Fibroblast of skin of right biceps (primary cell): ENCODE measurements around the gene ASTN1.

ENCODE experiments used
- DNase-seq: peaks from one replicate; pipeline ENCODE4 v3.0.0-alpha.2; 2013

The ASTN1 gene

DNA sequence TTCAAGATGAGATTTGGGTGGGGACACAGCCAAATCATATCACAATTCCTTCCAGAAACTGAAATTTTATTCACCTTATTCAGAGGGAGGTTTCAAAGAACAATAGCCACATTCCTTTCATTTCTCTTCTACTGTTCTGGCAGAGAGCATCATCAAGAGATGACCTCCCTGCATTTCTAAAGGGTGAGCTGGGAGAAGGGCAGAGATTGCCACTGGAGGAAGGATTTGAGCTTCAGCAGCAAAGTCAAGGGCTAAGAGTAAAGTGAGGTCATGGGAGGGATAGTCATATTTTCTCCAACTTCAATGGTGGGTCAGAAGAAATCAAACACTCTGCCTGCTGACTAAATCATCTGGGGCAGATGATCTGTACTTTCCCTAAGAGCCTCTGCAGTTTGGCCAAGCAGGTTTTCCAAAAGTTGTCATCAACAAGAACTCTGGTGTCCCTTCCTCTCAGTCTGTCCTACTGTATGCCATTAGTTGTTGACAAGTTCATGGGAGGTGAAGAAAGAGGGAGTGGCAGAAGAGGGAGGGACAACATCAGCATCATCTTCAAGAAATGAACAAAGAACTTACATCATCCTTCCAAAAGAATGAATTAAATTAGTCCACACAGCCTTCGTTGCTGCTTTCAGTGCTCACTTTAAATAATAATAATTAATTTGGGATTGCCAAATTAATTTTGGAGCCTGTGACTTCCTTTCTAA lies 298.3 kb downstream of the ASTN1 start:
- DNase-seq: peak; percentile 65

DNA sequence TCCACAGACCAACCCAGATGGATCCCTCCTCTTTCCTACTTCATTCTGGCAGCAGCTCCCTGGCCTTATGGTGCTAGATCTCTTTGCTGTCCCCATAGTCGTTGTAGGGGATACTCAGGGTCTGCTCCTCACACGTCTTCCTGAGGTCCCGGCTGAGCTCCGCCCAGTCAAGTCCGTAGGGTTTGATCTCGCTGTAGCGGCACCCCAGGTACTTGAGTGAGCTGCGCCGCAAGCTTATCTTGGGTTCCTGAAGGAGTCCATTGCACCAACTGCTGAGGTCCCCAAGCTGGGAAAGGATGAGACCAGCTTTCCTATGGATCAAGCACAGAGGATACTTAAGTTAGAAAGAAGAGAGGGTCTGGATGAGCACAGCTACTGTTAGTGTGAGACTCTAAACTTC lies 300.3 kb downstream of the ASTN1 start:
- DNase-seq: no peak

DNA sequence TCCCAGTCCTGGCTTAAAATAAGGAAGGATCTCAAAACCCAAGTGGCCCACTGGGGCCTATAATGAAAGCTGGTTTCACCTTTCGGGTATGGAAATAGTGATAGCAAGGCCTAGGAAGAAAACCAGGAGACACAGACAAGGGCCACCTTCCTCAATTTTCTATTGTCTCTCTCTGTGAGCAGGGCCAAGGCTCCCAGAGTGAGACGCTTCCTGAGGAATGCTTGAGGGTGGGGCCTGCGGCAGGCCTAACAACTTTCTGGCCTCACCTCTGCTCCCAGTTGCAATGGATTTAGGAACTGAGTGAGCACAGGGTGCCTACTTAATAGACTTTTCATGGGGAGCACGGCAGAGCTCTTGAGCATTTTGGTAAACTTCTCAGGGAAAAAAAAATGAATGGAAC lies 300.9 kb downstream of the ASTN1 start:
- DNase-seq: no peak

DNA sequence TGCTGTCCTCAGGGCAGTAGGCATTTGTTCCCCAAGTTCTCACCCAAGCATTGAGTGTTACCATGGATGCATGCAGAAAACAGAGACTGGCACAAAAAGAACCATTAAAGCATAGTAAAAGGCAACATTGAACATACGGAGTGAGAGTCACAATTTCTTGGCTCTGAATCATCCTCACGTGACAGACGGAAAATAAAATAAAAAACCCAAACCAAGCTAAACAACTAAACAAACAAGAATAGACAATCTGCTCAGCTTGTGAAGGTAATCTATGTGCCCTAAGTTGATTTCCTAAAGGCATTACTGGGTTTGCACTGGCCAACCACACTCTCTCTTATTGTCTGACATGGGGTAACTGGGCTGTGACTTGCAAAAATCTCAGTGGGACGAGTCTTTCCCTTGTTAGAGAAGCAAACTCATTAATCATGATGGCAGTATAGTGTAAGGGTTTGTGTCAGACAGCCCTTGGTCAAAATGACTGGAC lies 306.0 kb downstream of the ASTN1 start:
- DNase-seq: no peak

DNA sequence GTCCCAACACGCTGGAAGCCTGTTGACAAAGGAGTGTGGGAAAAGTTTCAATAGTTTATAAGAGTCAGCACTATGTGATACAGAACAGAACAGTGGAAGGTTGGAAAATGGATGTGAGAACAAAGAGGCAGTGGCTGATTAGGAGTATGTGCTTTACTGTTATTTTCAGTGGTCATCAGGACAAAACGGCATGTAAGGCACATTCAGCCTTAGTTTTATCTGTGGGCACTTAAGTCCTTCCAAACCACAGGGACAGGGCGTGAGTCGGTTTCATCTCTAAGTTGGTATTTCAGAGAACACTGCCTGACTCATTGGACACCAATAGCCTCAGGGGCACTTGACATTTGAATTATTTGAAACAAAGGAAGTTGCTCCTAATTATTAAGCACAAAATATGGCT lies 306.9 kb downstream of the ASTN1 start:
- DNase-seq: no peak

DNA sequence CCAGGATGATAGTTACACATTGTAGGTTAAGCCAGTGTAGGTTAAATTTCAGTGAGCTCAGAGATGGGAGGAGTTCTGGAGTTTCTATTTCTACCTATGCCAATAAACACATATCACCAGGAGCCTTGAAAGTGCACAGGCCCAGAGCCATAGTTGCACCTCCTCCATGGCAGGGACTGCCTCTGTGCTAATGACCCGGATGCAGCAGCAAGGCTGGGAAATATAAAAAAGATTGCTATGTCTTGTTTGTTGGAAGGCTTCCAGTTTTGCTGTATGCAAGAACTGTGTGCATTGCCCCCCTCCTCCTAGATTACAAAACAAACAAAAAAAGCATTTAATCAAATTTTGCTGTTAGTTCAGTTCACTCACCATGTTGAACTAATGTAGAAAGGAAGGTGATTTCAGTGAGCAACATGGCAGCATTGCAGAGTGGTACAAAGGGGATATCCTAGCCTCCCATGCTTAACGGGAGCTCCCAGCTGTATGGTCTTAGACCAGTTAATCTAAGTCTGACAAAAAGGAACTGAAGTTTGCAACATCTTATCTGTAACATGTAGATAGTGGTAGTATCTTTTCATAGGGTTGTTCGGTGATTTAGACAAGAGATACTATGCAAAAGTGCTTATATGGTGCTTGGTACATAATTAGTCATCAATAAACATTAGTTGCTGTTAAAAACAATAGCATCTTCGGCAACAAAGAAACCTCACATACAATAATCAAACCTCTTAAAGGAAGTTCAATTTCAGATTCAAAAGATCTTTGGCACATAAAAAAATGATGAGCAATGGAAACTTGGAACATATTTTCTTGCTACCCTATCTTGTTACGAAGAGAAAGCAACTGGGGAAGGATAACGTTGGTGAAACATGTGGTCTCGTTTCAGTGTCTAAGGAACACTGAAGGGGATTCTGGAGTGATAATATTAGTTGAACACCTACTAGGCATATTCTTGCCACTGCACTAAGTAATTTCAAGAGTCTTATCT lies 309.5 kb downstream of the ASTN1 start:
- DNase-seq: no peak

DNA sequence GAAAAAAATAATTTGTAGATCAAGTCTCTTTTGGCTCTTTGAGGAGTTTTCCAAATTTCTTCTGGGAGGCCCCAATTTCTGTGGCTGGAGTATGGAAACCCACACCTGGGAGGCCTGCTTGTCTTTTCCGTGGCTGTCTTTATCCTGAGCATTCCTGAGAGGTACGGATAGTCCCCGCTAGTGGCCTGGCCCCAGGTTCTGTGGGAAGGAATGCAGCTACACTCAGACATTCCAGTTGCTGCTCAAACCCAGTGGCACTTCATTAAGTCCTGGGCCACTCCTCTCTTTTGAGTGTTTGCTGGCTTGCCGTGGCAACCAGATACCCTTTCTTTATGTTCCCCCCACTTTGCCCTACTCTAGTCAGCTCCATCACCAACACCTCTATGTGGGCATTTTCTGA lies 310.4 kb downstream of the ASTN1 start:
- no peak for DNase-seq

DNA sequence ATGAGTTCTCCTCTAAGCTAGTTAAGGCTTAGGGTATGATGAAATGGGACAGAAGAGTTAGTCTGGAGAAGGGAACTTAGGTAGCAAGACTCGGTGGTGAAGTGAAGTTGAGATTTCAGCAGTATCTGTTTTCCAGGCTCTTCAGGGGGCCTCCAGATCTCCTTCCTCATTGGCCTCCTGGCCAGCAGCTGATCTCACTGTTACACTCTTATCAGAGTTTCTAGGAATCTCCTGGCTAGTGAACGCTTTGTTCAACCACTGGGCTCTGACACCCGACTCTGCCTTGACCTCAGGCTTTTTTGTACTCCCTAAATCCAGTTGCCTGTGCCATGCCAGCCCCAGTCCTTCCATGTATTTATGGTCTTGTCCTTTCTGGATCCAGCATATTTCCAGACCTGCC lies 311.0 kb downstream of the ASTN1 start:
- no peak for DNase-seq

DNA sequence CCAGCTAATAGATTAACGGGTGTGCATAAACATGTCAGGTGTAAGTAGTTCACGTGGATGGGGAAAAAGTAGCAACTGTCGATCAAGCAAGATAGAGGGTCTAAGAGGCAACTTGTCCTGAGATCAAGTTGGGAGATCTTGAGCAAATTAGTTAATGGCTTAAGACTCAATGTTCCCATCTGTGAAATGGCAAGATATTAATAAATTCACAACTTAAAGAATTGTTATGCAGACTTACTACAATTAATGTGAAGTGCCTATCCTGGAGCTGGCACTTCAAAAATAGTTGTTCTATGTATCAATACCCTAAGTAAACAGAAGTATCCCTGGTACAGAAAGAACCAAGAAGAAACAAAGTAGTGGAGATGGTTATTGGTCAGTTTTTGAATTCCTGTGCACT lies 312.4 kb downstream of the ASTN1 start:
- DNase-seq: no peak

DNA sequence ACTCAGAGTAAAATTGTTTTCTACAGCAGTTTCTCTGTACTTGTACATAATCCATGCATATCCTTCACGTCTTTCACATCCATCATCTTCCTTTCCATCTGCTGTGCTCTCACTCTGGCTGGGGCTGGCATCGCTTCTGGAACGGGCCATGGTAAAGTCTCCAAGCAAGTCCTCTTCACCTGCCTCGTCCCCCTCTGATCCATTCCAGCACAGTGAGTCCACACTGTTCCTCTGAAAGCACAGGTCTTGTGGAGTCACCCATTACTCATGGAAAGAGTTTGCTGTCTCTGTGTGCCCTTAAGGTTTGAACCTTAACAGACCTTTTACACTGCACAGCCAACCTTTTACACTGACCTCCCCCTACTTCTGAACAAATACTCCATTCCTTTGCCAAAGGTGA lies 313.6 kb downstream of the ASTN1 start:
- DNase-seq: no peak

DNA sequence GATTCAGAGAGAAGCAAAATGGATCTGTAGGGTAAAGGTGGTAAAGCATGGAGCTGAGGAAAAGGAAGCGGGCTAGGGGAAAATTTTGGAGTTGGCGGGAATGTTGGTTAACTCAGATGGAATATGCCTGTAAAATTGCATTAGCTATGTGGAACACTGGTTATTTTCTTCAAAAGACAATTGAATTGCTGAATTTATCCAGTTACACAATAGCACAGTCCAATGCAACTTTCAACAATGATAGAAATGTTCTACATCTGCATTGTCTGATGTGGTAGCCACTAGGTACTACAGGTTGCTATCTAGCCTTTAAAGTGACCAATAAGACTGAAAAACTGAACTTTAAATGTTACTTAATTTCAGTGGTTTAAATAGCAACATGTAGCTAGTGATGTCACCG lies 315.2 kb downstream of the ASTN1 start:
- no peak for DNase-seq

DNA sequence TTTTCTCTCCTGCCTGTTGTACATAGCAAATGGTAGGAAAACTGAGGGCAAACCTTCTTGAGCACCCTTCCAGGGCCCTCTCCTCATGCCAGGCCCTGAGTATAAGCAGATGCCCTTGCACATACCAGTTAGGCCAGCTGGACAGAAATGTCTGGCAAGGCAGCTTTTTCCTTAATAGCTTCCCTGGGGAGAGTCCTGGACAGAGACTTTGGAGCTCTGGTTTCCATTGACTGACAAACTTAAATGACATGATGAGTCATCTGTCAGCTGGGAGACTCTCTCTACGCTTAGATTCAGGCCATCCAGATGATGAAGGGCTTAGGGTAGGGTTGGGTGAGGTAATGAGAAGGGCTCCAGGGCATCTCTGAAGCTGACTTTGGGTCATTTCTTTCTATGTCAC lies 317.5 kb downstream of the ASTN1 start:
- DNase-seq: peak; percentile 11

DNA sequence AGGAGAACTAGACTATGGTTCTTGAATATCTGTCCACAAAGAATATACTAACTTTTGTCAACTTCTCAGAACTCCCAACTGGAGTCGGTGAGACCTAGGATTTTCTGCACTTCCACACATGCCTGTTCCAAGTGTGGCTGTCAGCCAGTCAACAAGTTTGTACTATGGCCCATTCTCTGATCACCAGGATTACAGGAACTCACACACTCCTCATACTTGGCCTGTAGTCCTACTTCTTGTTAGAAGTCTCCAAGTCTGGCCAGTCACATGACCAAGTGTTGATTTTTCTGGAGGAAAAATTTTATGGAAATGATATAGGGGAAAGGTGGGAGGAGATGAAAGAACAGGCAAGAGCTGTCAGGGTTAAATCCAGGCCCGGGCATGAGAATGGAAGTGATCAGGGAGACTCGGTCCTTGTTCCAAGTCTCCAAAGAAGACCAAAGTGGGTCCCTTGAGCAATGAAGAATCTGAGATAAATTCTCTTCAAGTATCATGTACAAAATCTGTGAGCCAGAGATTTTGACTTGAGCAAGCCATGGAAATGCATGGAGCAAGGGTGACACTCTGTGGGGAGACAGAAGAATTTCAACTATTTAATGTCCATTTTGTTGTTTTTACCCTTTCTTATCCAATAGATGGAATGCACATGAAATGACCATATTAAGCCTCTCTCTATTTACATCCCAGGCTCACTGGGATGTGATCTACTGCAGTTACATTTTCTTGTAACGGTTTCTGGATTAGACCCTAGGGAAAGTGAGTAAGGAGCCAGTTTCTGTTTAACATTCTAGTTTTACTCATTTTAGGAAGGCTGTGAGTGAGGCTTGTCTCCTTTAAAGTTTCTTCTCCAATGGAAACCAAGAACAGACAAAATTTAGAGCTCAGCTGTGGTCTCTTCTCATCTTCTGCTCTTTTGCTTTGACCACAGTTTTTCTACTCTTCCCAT lies 320.9 kb downstream of the ASTN1 start:
- peak; percentile 64 for DNase-seq

DNA sequence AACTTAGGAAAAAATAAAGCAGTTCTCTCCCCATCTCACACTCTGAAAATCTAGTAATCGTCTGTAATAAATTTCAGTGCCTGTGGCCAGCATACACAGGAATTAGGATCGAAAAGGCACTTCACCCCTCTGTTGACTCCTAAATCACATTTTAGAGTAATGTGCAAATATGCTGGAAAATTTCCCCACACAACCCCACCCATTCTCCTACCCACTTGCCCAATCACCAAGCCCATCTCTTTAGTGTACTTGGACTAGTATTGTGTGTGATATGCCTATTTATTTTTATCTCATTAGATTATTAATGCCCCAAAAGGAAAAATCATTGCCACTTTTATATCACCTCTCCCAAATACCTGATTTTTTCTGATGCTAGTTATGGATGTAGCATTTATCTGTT lies 323.3 kb downstream of the ASTN1 start:
- DNase-seq: no peak

DNA sequence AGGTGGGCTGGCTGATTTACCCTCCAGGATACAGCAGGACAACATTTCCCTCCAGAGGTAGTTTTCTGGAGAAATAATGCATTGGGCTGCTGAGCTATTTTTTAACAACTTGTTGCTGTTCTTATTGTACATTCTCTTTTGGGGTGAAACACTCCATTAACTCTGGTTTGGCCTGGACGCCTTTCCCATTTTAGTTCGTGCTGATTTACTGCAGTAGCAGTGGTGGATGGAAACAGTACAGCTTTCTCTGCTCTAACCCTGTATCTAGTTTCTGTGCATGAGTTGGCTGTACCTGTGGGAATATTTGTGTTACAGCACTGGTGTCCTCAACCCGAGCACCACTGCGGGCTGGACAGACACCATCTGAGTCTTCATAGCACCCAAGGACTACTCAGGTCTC lies 325.3 kb downstream of the ASTN1 start:
- no peak for DNase-seq

DNA sequence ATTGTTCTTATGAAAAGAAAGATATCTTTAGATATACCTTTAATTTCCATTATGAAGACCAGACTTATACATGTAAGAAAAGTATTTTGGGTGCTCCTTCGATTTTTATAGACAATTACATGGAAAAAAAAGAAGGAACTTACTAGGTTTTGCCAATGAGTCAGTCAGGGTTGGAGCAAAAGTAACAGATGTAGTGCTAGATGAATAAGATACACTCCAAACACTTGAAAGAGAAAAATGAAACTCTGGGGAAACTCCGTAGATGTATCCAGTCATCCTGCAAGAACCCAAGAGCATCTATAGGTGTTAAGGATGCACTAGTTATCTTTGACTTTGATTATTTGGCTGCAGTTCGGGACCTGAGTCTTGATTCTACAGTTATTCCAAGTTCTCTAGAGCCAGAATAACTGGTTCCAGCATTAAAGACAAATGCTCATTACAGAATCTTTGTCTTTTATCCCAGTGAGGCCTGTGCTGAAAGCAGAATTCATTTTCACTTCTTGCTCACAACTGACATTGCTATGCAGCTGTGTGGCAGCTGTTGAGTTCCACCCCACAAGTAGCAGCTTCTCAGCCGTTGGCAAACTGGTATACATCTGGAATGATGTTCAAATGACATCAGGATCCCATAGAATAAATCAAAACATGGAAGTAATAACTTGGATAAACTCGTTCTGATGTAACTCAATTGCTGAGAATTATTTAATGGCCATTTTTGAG lies 326.1 kb downstream of the ASTN1 start:
- DNase-seq: no peak

DNA sequence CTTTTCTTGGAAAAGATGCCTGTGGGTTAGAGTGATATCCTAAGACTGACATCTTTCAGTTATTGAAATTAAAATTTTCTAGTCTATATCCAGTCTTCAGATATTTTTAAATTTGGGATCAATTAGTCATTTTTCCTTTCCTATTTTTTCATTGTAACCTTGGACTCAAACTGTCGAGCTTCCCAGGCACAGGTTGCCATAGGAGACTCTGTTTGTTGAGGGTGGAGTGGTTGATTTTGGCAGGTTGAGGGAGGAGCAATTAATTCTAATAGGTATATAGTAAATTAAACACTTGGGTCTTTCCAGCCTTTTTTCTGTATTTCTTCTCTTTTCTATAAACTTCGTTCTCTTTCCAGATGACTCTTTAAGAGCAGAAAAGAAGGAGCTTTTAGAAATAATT lies 326.8 kb downstream of the ASTN1 start:
- no peak for DNase-seq

DNA sequence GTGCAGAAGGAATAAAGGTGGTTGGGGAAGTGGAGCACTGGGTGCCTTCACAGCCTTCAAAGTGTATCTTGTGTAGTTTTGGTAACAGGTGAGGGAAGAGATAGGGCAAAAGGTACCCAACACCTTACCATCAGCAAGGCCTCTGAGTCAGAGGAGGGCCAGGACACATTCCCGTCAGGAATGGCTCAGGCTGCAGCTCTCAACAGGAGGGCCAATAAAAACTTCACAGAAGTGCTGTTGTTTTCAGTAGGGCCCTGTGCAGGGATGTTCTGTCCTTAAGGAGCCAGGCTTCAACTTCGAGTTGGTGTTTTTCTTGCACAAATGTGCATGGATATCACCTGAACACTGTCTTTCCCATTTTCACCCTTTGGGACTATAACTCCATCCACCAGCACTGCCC lies 333.4 kb downstream of the ASTN1 start:
- DNase-seq: no peak

DNA sequence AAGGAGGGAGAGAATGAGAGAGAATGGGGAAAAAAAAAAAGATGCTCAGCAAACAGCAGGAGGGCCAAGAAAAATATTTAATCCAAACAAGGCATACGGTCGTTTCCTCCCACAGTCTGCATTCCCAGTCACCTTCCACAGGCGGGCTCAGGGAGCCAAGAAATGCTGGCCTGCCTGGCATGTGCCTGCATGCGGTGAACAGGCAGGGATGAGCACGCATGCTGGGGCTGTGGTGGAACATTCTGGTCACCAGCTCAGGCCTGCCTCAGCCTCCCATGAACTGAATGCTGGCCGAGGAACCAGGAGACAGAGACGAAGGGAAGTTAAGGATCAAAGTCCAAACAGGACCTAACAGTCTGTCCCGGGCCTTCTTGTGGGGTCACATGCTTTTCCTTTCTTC lies 335.3 kb downstream of the ASTN1 start:
- DNase-seq: no peak

DNA sequence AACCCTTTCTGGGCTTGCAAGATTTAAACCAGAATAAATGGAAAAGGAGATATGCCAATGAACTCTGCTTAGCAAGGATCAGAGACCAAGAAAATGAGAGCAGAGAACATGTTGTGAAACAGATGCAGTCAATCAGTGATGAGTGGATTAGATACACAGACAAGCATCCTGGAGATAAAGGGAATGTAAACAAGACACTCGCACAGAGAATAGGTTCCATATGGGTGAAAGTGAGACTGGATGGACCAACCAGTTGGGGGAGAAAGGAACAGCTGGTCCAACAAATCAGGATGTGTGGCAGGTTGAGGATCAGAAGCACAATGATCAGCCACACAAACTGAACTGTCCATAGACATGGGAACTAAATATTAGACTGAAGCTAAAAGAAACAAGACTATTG lies 338.2 kb downstream of the ASTN1 start:
- DNase-seq: no peak

DNA sequence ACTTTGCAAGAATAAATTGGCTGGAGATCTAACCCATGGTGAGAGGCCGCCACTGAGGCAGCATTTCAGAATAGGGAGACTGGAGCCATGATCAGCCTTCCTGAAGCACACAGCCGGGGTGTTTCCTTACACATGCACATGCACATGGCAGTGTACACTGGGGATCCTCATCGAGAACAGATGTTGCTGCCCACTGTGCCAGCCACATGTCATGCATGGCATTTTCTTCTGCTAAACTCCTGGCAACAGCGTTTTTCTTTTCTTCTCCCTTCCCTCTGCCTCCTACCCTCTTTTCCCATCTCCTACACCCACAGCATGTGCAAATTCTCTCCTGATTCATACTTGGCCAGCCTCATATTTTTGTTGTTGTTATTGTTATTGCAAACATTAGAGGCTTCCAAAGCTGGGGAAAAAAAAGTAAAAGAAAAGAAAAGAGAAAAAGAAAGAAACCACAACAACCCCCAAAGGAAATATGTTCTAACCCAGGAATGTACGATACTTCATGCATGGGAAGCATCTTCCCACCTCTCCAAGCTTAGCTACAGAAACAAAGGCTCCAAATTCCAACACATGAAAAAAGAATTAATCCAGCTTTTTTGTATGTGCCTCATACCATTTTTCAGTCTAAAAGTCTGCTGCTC lies 344.0 kb downstream of the ASTN1 start:
- peak; percentile 66 for DNase-seq

DNA sequence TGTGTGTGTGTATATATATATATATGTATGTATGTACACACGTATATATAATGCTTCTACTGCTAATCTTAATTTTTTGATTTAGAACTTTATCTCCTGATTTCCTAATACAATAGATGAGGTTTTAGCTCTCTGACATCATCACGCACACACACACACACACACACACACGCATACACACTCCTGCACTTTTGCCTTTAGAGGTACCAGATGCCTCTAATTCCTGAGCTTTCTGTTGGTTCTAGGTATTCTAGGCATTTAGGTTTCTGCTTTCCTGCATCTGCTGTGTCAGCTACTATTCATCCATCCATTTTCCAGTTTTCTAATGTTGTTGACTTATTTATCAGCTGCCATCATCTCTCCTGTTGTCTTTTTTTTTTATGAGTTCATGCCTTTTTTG lies 348.3 kb downstream of the ASTN1 start:
- peak; percentile 15 for DNase-seq
